ENCODE data around the gene NBPF20. TPM values are rescaled to one million over a fixed set of nuclear protein-coding genes. Genes with fewer than 3 reads are reported as not detected.
"Not testable (repeated sequence)": the region's sequence is repeated elsewhere in the genome, so short reads cannot be mapped to it uniquely, and the experiment has no call there.

Gene NBPF20
- total RNA-seq, 1 experiment from 2014 or later, result 3.8 TPM

DNA sequence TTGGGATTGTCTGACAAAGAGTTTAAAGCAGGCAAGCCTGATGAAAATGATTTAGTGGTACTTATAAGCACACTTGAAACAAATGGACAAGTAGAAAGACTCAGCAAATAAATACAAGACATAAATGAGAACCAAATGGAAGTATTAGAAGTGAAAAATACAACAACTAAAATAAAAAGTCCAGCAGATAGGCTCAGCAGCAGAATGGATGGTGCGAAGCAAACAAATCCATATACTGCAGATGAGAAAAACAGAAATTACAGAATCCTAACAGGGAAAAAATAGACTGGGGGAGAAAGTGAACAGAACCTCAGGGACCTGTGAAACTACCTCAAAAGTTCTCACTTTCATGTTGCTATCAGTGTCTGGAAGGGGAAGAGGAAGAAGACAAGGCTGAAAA is 3.9 kb upstream of the NBPF20 start:
- CTCF ChIA-PET; POLR2A ChIA-PET (ENCODE audit: unreplicated experiment); intact Hi-C loops (cut with micrococcal nuclease; ENCODE audit: unreplicated experiment): not testable (repeated sequence)

DNA sequence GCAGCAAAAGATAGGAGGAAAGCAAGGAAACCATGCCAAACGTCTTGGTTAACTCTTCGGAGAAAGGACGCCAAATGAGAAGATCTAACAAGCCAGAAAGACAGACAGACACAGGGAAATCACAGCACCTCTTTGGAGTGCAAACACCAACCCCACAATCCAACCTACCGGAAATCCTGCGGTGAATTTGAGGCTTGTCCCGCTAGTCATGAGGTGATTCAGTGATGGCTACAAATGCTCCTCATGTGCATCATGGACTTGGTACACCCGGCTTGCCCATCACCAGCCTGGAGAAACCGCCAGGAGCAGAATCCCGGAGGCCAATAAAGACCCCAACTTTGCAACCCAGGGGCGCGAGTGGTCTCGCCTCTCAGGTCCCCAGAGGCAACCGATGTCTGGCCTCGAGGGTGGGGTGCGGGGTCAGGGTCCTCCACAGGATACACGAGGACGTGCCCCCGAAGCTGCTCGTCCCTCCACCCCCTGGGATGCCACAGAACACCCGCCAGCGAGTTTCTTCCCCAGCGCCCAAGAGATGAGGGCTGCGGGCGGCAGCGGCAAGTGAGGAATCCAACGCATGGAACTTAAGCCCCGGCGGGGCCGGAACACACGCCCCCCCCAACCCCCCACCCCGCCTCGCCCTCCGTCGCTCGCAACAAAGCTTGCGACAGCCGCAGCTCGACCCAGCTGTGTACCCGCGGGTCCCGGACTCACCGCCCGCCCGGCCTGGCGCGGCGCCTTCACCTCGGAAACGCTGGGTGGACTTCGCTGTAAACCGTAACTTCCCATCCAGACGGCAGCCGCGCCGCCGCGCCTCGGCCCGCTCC is 579 bp downstream of the NBPF20 start:
- H4K20me1 ChIP-seq (ENCODE audit: insufficient read depth); H3K79me2 ChIP-seq (ENCODE audit: low read depth); H3K27ac ChIP-seq; intact Hi-C loops (cut with micrococcal nuclease; ENCODE audit: unreplicated experiment); H3K27me3 ChIP-seq (ENCODE audit: insufficient read depth, low read depth); BruUV-seq (replicated peaks); H3K36me3 ChIP-seq (ENCODE audit: low read depth); H3K9me2 ChIP-seq (ENCODE audit: insufficient read depth); H3K9me3 ChIP-seq (ENCODE audit: insufficient read depth, low read depth); POLR2A ChIA-PET (ENCODE audit: unreplicated experiment); CTCF ChIA-PET; H3F3A ChIP-seq (ENCODE audit: insufficient read depth, low read depth); H3K4me1 ChIP-seq (replicated peaks; ENCODE audit: insufficient read depth): not testable (repeated sequence)
- H3K4me3 ChIP-seq, result peak overlapping the region; percentile 72
- peak in 1 of 2 experiments; percentile 14 for DNase-seq
- H2AFZ ChIP-seq, result peak overlapping the region; percentile 94
- H3K4me2 ChIP-seq, result peak overlapping the region; percentile 94

More for the DNA sequence above, 3.9 kb upstream of the NBPF20 start:
- not testable (repeated sequence) for H2AFZ ChIP-seq; H3K4me2 ChIP-seq; H3F3A ChIP-seq (ENCODE audit: insufficient read depth, low read depth); H3K27ac ChIP-seq; H3K9me3 ChIP-seq (ENCODE audit: insufficient read depth, low read depth); H4K20me1 ChIP-seq (ENCODE audit: insufficient read depth); H3K79me2 ChIP-seq (ENCODE audit: low read depth); BruUV-seq (replicated peaks); H3K36me3 ChIP-seq (ENCODE audit: low read depth); DNase-seq; H3K9me2 ChIP-seq (ENCODE audit: insufficient read depth); H3K4me1 ChIP-seq (replicated peaks; ENCODE audit: insufficient read depth); H3K4me3 ChIP-seq
- peaks cover 13% of the 10 kb centered on the region for H3K27me3 ChIP-seq (ENCODE audit: insufficient read depth, low read depth)

DNA sequence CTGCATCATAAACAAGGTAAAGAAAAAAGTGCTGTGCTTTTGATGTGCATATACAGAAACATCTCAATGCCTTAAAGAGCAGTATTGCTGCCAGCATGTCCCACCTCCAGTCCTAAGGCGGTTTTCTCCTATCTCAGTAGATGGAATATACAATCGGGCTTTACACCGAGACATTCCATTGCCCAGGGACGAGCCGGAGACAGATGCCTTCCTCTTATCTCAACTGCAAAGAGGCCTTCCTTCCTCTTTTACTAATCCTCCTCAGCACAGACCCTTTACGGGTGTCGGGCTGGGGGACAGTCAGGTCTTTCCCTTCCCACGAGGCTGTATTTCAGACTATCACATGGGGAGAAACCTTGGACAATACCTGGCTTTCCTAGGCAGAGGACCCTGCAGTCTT is 10.3 kb downstream of the NBPF20 start:
- intact Hi-C loops (cut with micrococcal nuclease; ENCODE audit: unreplicated experiment); H3F3A ChIP-seq (ENCODE audit: insufficient read depth, low read depth); H4K20me1 ChIP-seq (ENCODE audit: insufficient read depth); H3K79me2 ChIP-seq (ENCODE audit: low read depth); H3K9me3 ChIP-seq (ENCODE audit: insufficient read depth, low read depth); H3K9me2 ChIP-seq (ENCODE audit: insufficient read depth); H3K4me3 ChIP-seq; H3K27ac ChIP-seq; H3K4me2 ChIP-seq; H3K4me1 ChIP-seq (replicated peaks; ENCODE audit: insufficient read depth); H2AFZ ChIP-seq; CTCF ChIA-PET; BruUV-seq (replicated peaks); H3K36me3 ChIP-seq (ENCODE audit: low read depth); POLR2A ChIA-PET (ENCODE audit: unreplicated experiment); DNase-seq; H3K27me3 ChIP-seq (ENCODE audit: insufficient read depth, low read depth): not testable (repeated sequence)

DNA sequence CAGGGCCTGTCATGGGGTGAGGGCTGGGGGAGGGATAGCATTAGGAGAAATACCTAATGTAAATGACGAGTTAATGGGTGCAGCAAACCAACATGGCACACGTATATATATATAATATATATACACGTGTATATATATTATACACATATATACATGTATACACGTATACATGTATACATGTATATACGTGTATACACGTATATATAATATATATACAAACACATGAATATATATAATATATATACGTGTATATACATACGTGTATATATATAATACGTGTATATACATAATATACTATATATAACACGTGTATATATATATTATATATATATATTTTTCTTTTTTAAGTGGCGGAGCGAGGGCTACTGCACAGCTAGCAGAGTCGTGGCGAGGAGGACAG is 18.1 kb downstream of the NBPF20 start:
- CTCF ChIA-PET; intact Hi-C loops (cut with micrococcal nuclease; ENCODE audit: unreplicated experiment); BruUV-seq (replicated peaks): not testable (repeated sequence)

DNA sequence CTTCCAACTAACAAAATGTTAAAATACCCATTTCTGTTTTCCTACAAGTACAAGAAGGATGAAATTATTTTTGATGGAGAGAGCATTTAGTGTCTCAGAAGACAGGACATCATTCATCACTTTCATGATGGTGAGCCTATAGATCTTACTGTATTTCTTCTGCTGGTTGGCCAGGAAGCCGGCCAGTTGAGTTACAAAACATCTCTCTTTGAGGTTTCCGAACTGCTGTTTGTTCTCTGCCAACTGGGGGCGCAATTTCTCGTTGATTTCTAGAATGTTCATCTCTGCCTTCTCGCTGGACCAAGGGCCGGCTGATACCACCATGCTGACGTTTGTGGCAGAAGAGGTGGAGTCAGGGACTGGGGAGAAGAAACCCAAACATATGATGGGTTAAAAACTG is 20.5 kb downstream of the NBPF20 start:
- H3K4me3 ChIP-seq; CTCF ChIA-PET; H3K9me2 ChIP-seq (ENCODE audit: insufficient read depth); H4K20me1 ChIP-seq (ENCODE audit: insufficient read depth); H3F3A ChIP-seq (ENCODE audit: insufficient read depth, low read depth); H3K36me3 ChIP-seq (ENCODE audit: low read depth); POLR2A ChIA-PET (ENCODE audit: unreplicated experiment); intact Hi-C loops (cut with micrococcal nuclease; ENCODE audit: unreplicated experiment); BruUV-seq (replicated peaks); H3K79me2 ChIP-seq (ENCODE audit: low read depth); H3K4me2 ChIP-seq; H3K4me1 ChIP-seq (replicated peaks; ENCODE audit: insufficient read depth); H3K27ac ChIP-seq; H3K9me3 ChIP-seq (ENCODE audit: insufficient read depth, low read depth); H2AFZ ChIP-seq; H3K27me3 ChIP-seq (ENCODE audit: insufficient read depth, low read depth): not testable (repeated sequence)
- TF ChIP-seq, protein P1, sequence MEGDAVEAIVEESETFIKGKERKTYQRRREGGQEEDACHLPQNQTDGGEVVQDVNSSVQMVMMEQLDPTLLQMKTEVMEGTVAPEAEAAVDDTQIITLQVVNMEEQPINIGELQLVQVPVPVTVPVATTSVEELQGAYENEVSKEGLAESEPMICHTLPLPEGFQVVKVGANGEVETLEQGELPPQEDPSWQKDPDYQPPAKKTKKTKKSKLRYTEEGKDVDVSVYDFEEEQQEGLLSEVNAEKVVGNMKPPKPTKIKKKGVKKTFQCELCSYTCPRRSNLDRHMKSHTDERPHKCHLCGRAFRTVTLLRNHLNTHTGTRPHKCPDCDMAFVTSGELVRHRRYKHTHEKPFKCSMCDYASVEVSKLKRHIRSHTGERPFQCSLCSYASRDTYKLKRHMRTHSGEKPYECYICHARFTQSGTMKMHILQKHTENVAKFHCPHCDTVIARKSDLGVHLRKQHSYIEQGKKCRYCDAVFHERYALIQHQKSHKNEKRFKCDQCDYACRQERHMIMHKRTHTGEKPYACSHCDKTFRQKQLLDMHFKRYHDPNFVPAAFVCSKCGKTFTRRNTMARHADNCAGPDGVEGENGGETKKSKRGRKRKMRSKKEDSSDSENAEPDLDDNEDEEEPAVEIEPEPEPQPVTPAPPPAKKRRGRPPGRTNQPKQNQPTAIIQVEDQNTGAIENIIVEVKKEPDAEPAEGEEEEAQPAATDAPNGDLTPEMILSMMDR (conservative IDR thresholded peaks at IDR 0.05), result peak; percentile 33; the same call in 1 of the 2 replicates
- peak in 1 of 2 experiments; percentile 28 for DNase-seq

More for the DNA sequence above, 18.1 kb downstream of the NBPF20 start:
- H3K4me3 ChIP-seq; H4K20me1 ChIP-seq (ENCODE audit: insufficient read depth); H3K4me2 ChIP-seq; H3K4me1 ChIP-seq (replicated peaks; ENCODE audit: insufficient read depth); H3K9me2 ChIP-seq (ENCODE audit: insufficient read depth); POLR2A ChIA-PET (ENCODE audit: unreplicated experiment); DNase-seq; H3K36me3 ChIP-seq (ENCODE audit: low read depth); H3K27ac ChIP-seq; H2AFZ ChIP-seq; H3K79me2 ChIP-seq (ENCODE audit: low read depth); H3K27me3 ChIP-seq (ENCODE audit: insufficient read depth, low read depth); H3K9me3 ChIP-seq (ENCODE audit: insufficient read depth, low read depth); H3F3A ChIP-seq (ENCODE audit: insufficient read depth, low read depth): not testable (repeated sequence)

DNA sequence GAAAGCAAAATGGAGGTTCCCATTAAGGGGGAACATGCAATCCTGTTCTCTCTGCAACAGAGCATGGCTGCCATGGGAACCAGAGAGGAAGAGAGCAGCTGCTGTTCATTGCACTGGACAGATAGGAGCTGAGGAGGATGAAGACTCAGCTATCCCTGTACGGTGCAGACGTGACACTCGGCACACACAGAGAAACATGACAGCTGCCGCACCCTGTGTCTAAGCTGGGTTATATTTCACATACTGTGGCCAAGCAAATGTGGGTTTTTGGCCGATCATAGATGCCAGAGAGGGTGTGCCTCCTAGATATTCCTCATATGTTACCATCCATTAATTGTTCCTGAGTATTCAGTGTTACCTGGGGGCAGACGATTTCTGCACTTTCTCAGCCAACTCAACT is 24.7 kb downstream of the NBPF20 start:
- H3K27ac ChIP-seq; intact Hi-C loops (cut with micrococcal nuclease; ENCODE audit: unreplicated experiment); H3K4me1 ChIP-seq (replicated peaks; ENCODE audit: insufficient read depth); H4K20me1 ChIP-seq (ENCODE audit: insufficient read depth); H3K4me2 ChIP-seq; H3K4me3 ChIP-seq; BruUV-seq (replicated peaks); POLR2A ChIA-PET (ENCODE audit: unreplicated experiment); H3K9me3 ChIP-seq (ENCODE audit: insufficient read depth, low read depth); H2AFZ ChIP-seq; H3F3A ChIP-seq (ENCODE audit: insufficient read depth, low read depth); H3K36me3 ChIP-seq (ENCODE audit: low read depth); H3K9me2 ChIP-seq (ENCODE audit: insufficient read depth); DNase-seq; CTCF ChIA-PET; H3K27me3 ChIP-seq (ENCODE audit: insufficient read depth, low read depth); H3K79me2 ChIP-seq (ENCODE audit: low read depth): not testable (repeated sequence)
